Activated CD4-positive, alpha-beta T cell treated with anti-CD3 and anti-CD28 coated beads, Interleukin-2, amount 10 ng/mL, durations not matched to agents 24 days and 14 days (primary cell): ENCODE data around the gene KRTAP5-4. TPM values are rescaled to one million over a fixed set of nuclear protein-coding genes. Genes with fewer than 3 reads are reported as not detected.
"Not testable (repeated sequence)": the region's sequence is repeated elsewhere in the genome, so short reads cannot be mapped to it uniquely, and the experiment has no call there.

ENCODE experiments used
- DNase-seq: peaks from one replicate; pipeline ENCODE4 v3.0.0; 2022
- H3K27ac Mint-ChIP-seq: one replicate; pipeline ENCODE4 v1.8.0; 2022; ENCODE audit warnings: mild to moderate bottlenecking, mixed read lengths
- H3K27me3 Mint-ChIP-seq: one replicate; pipeline ENCODE4 v1.8.0; 2022; ENCODE audit warnings: mixed read lengths
- H3K36me3 Mint-ChIP-seq: one replicate; pipeline ENCODE4 v1.8.0; 2022; ENCODE audit warnings: low read depth, mild to moderate bottlenecking, mixed read lengths
- H3K4me1 Mint-ChIP-seq: one replicate; pipeline ENCODE4 v1.8.0; 2021; ENCODE audit warnings: mixed read lengths
- H3K4me3 Mint-ChIP-seq: one replicate; pipeline ENCODE4 v1.8.0; 2022; ENCODE audit warnings: mild to moderate bottlenecking, moderate library complexity, mixed read lengths
- H3K9me3 Mint-ChIP-seq: one replicate; pipeline ENCODE4 v1.8.0; 2021; ENCODE audit warnings: mixed read lengths
- intact Hi-C: fragments of 100-400 bp; cut with micrococcal nuclease; formaldehyde crosslinking; loops from one replicate; pipeline ENCODE4 v1.15.1; 2023
- total RNA-seq: library from RNA; stranded (reverse); gene quantifications from 2 replicates; pipeline ENCODE4 v1.2.3, GENCODE V29; 2022

The KRTAP5-4 gene
- total RNA-seq, 1 donor from 2014 or later, result not detected

- H3K9me3 Mint-ChIP-seq, result no peaks in the 10 kb centered on the region
- intact Hi-C loops, result no loop called here
- no peaks in the 10 kb centered on the region for H3K36me3 Mint-ChIP-seq
- no peak overlapping the region for H3K4me3 Mint-ChIP-seq
- no peak overlapping the region for H3K27ac Mint-ChIP-seq
- H3K4me1 Mint-ChIP-seq, result no peaks in the 10 kb centered on the region
- DNase-seq, result no peak
- H3K27me3 Mint-ChIP-seq, result peaks cover 3% of the 10 kb centered on the region
Observed at GRCh38 chr11:1648653-1649420, 26.9 kb upstream of the KRTAP5-4 start.

- no peaks in the 10 kb centered on the region for H3K9me3 Mint-ChIP-seq
- intact Hi-C loops, result no loop called here
- H3K27ac Mint-ChIP-seq, result no peak overlapping the region
Observed at GRCh38 chr11:1647901-1648652, 26.1 kb upstream of the KRTAP5-4 start.

GRCh38 chr11:1646540-1646939 lies 24.6 kb upstream of the KRTAP5-4 start:
- H3K27me3 Mint-ChIP-seq, H3K36me3 Mint-ChIP-seq, DNase-seq, H3K4me3 Mint-ChIP-seq, H3K4me1 Mint-ChIP-seq, H3K9me3 Mint-ChIP-seq, H3K27ac Mint-ChIP-seq, intact Hi-C loops: not testable (repeated sequence)

More at GRCh38 chr11:1647901-1648652, 26.1 kb upstream of the KRTAP5-4 start:
- H3K27me3 Mint-ChIP-seq, result peaks cover 3% of the 10 kb centered on the region
- DNase-seq, result no peak
- no peaks in the 10 kb centered on the region for H3K36me3 Mint-ChIP-seq
- H3K4me1 Mint-ChIP-seq, result no peaks in the 10 kb centered on the region
- H3K4me3 Mint-ChIP-seq, result no peak overlapping the region

- H3K36me3 Mint-ChIP-seq, result no peaks in the 10 kb centered on the region
- H3K9me3 Mint-ChIP-seq, result no peaks in the 10 kb centered on the region
- DNase-seq, result no peak
- H3K27me3 Mint-ChIP-seq, result no peaks in the 10 kb centered on the region
- H3K4me3 Mint-ChIP-seq, result no peak overlapping the region
- H3K4me1 Mint-ChIP-seq, result no peaks in the 10 kb centered on the region
- no peak overlapping the region for H3K27ac Mint-ChIP-seq
- intact Hi-C loops, result no loop called here
Observed at GRCh38 chr11:1645357-1645821, 23.5 kb upstream of the KRTAP5-4 start.

- Mint-ChIP-seq H3K4me3 (no peak overlapping the region), H3K27ac (no peak overlapping the region), H3K36me3 (no peaks in the 10 kb centered on the region), H3K9me3 (no peaks in the 10 kb centered on the region), H3K27me3 (no peaks in the 10 kb centered on the region), H3K4me1 (no peaks in the 10 kb centered on the region)
- DNase-seq, result no peak
- intact Hi-C loops, result no loop called here
Observed at GRCh38 chr11:1644601-1645356, 22.8 kb upstream of the KRTAP5-4 start.

- intact Hi-C loops, result no loop called here
- no peak overlapping the region for H3K27ac Mint-ChIP-seq
- H3K4me1 Mint-ChIP-seq, result no peaks in the 10 kb centered on the region
- H3K27me3 Mint-ChIP-seq, result peaks cover 1% of the 10 kb centered on the region
- no peaks in the 10 kb centered on the region for H3K36me3 Mint-ChIP-seq
- no peaks in the 10 kb centered on the region for H3K9me3 Mint-ChIP-seq
- no peak for DNase-seq
- H3K4me3 Mint-ChIP-seq, result no peak overlapping the region
Observed at GRCh38 chr11:1643146-1643690, 21.3 kb upstream of the KRTAP5-4 start.

- no peaks in the 10 kb centered on the region for H3K9me3 Mint-ChIP-seq
- no peaks in the 10 kb centered on the region for H3K36me3 Mint-ChIP-seq
Observed at GRCh38 chr11:1642288-1643145, 20.6 kb upstream of the KRTAP5-4 start.

GRCh38 chr11:1641096-1641495 lies 19.2 kb upstream of the KRTAP5-4 start:
- Mint-ChIP-seq H3K4me3 (no peak overlapping the region), H3K4me1 (no peaks in the 10 kb centered on the region), H3K9me3 (no peaks in the 10 kb centered on the region), H3K27me3 (peaks cover 1% of the 10 kb centered on the region), H3K36me3 (no peaks in the 10 kb centered on the region), H3K27ac (no peak overlapping the region)
- intact Hi-C loops, result no loop called here
- no peak for DNase-seq

More at GRCh38 chr11:1642288-1643145, 20.6 kb upstream of the KRTAP5-4 start:
- no peak overlapping the region for H3K27ac Mint-ChIP-seq
- no peaks in the 10 kb centered on the region for H3K4me1 Mint-ChIP-seq
- peaks cover 1% of the 10 kb centered on the region for H3K27me3 Mint-ChIP-seq
- intact Hi-C loops, result no loop called here
- no peak for DNase-seq
- no peak overlapping the region for H3K4me3 Mint-ChIP-seq

GRCh38 chr11:1640076-1640946 lies 18.4 kb upstream of the KRTAP5-4 start:
- H3K9me3 Mint-ChIP-seq, result no peaks in the 10 kb centered on the region
- DNase-seq, result peak; percentile 74
- peaks cover 1% of the 10 kb centered on the region for H3K27me3 Mint-ChIP-seq
- no peaks in the 10 kb centered on the region for H3K4me1 Mint-ChIP-seq
- H3K27ac Mint-ChIP-seq, result no peak overlapping the region
- intact Hi-C loops, result no loop called here
- H3K36me3 Mint-ChIP-seq, result no peaks in the 10 kb centered on the region
- no peak overlapping the region for H3K4me3 Mint-ChIP-seq

- no peaks in the 10 kb centered on the region for H3K36me3 Mint-ChIP-seq
- H3K27ac Mint-ChIP-seq, result no peak overlapping the region
- DNase-seq, result no peak
- H3K27me3 Mint-ChIP-seq, result peaks cover 1% of the 10 kb centered on the region
- intact Hi-C loops, result no loop called here
- no peaks in the 10 kb centered on the region for H3K4me1 Mint-ChIP-seq
- H3K9me3 Mint-ChIP-seq, result no peaks in the 10 kb centered on the region
- H3K4me3 Mint-ChIP-seq, result no peak overlapping the region
Observed at GRCh38 chr11:1639666-1640065, 17.7 kb upstream of the KRTAP5-4 start.

- Mint-ChIP-seq H3K4me3 (no peak overlapping the region), H3K4me1 (no peaks in the 10 kb centered on the region), H3K27ac (no peak overlapping the region), H3K9me3 (no peaks in the 10 kb centered on the region), H3K27me3 (peaks cover 1% of the 10 kb centered on the region), H3K36me3 (no peaks in the 10 kb centered on the region)
- intact Hi-C loops, result no loop called here
- DNase-seq, result no peak
Observed at GRCh38 chr11:1639102-1639620, 17.2 kb upstream of the KRTAP5-4 start.

GRCh38 chr11:1638344-1638743 lies 16.4 kb upstream of the KRTAP5-4 start:
- intact Hi-C loops, result no loop called here
- peaks cover 1% of the 10 kb centered on the region for H3K27me3 Mint-ChIP-seq
- H3K4me3 Mint-ChIP-seq, result no peak overlapping the region
- no peak for DNase-seq
- H3K9me3 Mint-ChIP-seq, result no peaks in the 10 kb centered on the region
- no peak overlapping the region for H3K27ac Mint-ChIP-seq
- H3K36me3 Mint-ChIP-seq, result no peaks in the 10 kb centered on the region
- H3K4me1 Mint-ChIP-seq, result no peaks in the 10 kb centered on the region
